ENCODE results near the gene CLMN. TPM values are rescaled to one million over a fixed set of nuclear protein-coding genes. Genes with fewer than 3 reads are reported as not detected.

CLMN gene
- total RNA-seq, 1 experiment from 2014 or later: 0.71 TPM

DNA sequence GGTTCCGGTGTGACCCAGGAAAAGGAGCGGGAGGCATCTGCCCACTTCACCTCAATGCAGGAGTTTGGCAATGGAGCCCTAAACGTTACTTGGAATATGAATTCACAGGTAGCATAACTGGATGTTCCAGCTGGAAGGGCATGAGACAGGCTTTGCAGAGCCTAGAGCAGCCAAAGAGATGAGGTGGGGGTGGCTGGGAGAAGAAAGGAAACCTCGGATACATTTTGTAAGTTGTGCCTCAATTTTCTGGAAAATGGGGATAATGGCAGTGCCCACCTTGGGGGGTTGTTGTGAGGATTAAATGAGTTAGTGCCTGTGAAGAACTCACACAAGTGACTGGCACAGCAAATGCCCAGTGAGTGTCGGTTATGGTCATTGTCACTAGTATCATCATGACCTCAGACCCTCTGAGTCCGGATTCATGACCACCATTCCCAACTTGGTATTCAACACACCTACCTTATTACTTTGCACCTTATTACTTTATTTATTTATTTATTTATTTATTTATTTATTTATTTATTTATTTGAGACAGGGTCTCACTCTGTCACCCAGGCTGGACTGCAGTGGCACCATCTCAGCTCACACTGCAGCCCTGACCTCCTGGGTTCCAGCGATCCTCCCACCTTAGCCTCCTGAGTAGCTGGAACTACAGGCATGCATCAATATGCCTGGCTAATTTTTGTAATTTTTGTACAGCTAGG is 56.0 kb downstream of the CLMN start:
- DNase-seq (ENCODE audit: low read depth): no peak

DNA sequence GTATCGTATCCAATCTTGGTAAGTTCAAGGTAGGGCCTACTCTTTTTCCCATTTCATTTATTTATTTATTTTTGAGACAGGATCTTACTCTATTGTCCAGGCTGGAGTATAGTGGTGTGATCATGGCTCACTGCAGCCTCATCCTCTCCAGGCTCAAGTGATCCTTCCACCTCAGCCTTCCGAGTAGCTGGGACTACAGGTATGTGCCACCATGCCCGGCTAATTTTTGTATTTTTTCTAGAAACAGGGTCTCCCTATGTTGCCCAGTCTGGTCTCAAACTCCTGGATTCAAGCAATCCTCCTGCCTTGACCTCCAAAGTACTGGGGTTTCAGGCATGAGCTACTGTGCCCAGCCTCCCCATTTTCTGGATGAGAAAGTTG is 57.2 kb downstream of the CLMN start:
- DNase-seq (ENCODE audit: low read depth): no peak

DNA sequence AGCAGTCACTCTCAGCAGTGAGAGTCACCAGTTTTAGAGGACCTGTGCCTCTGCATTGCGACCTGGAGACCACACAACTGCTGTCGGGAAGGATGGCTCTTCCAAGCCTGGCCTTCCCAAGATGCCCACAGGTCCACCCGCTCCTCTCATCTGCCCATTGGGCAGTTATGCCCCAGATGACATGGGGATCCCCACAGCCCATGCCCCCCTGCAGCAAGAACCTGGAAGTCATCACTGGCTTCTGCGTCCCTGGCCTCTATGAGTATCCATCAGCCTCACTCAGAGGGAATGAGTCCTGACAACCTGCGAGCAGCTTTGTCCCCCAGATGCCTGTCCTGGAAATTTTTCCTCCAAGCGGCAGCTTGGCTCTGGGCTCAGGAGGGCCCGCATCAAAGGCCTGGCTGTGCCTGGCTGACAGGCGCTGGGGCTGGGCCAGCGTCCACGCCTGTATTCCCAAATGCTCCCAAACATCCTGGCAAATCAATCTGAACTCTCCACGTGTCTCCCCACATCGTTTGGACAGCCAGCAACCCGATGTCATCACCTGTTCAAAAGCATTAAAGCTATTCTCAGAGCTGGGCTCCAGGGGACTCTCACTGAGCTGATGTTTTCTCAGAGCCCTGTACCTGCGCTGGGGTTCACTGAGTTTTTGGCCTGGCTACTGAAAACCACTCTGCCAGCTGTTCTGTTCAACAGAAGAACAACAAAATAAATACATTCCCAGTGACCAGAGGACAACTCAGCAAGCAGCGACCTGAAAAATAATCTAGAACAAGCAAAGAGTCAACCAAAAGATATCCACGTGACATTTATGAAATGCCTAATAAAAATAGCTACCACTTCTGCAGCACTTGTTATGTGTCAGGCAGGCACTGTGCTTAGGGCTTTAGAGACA is 57.8 kb downstream of the CLMN start:
- DNase-seq (ENCODE audit: low read depth): no peak

DNA sequence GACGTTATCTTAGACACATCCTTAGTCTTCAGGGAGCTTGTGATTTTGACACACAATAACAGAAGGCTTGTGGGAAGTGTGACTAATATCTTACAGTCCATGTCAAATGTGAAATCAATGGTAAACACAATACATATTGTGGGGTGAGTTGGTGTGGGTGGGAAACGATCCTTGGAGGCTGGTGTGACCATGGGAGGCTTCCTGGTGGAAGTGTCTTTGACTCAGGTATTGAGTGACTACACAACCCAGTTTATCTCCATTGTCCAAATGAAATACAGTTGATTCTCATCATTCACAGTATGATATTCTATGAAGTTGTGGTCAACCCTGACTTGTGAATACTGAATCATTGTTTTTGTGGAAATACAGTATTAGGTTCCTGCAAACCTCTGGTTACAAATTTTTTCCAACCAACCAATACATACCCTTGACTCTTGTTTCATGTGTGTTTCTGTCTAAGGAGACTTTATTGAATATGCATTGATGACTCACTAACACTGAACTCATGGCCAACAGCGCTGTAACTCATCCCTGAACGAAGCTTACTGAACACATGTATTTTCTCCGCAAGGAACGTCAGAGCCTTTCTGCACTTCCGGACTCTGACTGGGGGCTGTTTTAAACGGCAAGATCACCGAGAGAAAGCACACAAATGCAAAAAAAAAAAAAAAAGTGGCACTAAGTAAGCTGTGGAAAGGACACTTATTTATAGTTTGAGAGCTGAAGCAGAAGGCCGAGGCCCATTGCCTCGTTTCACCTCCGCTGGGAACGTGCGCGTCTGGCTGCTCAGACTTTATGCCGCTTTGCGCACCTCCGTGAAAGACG is 59.0 kb downstream of the CLMN start:
- peak; percentile 9 for DNase-seq (ENCODE audit: low read depth)

DNA sequence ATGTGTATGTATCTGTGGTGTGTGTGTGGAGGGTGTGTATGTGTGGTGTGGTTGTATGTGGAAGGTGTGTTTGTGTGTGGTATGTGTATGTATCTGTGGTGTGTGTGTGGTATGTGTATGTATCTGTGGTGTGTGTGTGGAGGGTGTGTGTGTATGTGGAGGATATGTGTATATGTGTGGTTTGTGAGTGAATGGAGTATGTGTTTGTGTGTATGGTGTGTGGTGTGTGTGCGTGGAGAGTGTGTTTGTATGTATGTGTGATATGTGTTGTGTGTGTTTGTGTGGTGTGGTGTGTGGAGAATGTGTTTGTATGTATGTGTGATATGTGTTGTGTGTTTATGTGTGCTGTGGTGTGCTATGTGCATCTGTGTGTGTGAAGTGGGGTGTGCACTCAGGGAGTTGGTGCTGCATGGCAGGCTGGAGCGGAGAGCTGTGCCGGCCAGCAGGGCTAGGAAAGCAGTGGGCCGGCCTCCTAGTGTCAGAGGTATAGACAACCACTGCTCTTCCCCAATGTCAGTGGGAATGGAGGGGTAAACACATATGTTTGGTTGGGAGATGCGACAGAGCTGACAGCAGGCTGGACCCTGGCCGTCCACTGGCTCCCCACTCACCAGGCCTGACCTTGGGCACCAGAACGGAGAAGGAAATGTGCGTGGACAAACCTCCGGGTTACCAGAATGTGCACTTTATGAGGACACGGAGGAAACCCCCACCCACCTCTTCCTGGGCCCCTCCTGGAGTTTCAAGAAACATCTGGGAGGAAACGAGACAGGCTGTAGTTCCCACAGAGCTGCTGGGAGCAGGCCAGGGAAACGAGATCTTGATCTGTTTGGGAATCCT is 60.7 kb downstream of the CLMN start:
- no peak for DNase-seq (ENCODE audit: low read depth)

DNA sequence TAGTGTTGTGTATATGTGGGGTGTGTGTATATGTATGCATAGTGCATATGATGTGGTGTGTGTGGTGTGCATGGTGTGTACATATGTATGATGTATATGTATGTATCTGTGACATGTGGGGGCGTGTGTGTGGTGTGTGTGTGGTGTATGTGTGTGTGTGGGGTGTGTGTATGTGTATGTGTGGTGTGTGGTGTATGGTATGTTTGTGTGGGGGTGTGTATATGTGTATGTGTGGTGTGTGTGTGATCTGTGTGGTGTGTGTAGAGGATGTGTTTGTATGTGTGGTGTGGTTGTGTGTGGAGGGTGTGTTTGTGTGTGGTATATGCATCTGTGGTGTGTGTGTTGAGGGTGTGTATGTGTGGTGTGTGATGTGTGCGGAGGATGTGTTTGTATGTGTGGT is 61.6 kb downstream of the CLMN start:
- DNase-seq (ENCODE audit: low read depth): no peak

DNA sequence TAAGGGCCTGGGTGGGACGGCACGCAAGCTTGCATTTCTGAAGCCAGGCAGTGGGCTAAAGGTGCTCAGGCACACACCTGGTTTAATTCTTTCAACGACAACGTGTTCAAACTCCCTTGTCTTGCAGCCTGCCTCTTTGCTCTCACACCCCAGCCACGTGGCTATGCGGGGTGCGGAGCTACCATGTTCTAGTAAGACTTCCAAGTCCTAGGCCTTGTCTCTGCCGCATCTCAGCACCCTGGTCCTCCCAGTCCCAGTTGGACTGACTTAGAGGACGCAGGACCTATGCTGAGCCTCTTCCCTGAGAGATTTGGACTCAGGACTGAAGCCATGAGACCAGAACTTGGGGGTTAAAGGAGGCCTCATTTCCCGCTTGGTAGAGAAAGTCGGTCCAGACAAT is 62.2 kb downstream of the CLMN start:
- no peak for DNase-seq (ENCODE audit: low read depth)

DNA sequence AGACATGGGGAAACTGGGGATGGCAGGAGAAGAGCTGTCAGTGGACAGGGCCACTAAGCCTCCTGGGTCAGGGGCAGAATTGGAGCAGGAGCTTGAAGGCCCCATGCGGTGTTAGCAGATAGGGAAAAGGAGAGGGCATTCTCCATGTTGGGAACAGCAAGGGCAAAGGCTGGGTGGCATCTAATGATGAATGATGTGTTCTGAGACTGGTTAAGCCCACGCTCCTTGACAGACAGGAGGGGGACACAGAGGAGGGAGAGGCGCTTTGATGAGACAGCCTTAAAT is 63.0 kb downstream of the CLMN start:
- no peak for DNase-seq (ENCODE audit: low read depth)

DNA sequence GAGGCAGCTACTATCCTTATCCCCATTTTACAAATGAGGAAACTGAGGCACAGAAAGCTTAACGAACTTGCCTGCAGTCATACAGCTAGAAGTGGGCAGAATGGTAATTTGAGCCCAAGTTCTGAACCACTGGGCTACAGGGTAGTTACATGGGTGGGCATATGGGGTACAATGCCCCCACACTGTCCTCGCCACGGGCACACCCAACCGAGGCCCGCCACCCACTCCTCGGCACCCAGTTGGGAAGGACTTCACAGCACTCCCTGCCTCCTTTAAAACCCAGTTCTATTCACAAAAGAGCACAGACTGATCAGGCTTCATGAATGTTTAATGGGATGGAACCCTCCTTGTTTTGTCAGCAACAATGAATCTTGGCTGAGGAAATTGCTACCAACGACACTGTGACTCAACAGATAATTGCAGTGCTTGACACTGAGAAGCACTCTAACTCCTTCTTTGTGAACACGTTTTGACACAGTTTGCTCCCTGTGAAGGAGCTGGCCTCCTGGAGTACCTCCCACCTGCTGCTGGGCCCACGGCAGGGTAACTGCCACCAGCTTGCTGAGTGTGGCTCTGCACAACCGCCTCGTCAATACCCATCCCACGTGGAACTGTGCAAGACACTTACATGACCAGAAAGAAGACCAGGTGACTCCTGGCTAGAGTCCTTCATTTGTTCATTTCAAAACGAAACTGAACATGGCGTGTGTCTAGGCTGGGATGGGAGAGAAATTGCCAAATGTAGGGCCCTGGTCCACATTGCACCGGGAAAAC is 63.5 kb downstream of the CLMN start:
- DNase-seq (ENCODE audit: low read depth): peak; percentile 22

DNA sequence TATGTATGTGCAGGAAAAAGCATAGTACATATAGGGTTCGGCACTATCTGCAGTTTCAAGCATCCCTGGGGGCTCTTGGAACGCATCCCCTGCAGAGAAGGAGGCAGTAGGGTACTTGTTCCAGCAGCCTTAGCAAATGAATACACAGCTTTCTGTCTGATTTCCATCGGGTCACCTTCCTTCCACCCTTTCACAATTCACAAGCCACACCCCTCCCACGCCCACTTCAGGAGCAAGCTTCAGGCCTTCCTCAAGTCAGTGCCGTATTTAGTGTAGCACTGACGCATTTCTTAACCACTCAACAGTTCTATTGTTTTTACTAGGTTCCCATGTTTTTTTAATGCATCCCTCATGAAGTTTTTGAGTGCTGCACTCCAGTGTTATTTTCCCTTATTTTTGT is 64.2 kb downstream of the CLMN start:
- DNase-seq (ENCODE audit: low read depth): peak; percentile 63

DNA sequence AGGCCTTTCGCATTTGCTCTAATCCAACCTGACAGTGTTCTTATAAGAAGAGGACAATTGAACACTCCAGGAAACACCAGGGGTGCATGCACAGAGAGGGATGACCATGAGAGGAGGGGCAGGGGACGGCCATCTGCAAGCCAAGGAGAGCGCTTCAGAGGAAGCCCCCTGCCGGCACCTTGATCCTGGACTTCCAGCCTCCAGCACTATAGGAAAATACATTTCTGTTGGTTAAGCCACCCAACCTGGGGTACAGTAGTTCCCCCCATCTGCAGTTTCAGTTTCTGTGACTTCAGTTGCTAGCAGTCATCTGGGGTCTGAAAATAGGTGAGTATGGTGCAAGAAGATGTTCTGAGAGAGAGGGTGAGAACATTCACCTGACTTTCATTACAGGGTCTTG is 64.7 kb downstream of the CLMN start:
- DNase-seq (ENCODE audit: low read depth): no peak

DNA sequence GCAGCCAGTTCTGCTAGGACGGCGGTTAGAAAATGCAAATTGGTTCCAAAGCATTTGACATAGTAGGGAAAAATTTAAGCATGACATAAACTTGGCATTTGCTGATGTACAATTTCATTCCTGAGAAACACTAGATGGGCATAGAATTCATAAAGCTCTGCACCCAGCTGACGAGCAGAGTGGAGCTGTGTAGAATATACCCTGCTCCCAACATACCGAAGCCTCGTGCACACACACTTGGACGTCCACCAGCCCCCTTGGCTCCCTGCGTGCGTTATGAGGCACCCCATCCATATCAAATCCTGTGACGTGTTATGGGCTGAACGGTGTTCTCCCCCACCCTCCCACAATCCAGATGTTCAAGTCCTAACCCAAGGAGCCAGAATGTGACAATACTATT is 65.4 kb downstream of the CLMN start:
- no peak for DNase-seq (ENCODE audit: low read depth)

DNA sequence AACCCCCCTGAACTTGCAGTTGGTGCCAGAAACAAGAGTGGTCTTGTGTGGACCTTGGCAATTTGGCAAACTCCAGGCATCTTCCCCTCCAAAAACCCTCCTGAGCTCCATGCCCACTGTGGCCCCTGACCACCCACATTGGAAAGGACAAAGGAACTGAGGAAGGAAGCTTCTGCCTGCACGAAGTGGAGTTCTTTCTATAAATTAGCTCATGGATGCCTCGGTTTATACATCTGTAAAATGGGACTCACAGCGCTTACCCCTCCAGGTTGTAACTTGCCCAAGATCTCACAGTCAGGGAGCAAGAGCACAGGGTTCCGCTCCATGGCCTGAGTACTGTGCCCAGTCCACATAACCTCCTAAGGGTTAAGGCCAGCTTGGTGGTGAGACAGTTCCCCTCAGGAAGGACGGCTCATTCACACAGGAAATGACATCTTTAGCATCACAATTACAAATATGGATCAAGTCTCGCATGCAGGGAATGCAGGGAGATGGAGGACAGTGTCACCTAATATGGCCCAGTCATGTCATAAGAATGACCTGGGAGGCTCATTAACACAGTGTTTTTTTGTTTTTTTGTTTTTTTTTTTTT is 66.6 kb downstream of the CLMN start:
- no peak for DNase-seq (ENCODE audit: low read depth)

DNA sequence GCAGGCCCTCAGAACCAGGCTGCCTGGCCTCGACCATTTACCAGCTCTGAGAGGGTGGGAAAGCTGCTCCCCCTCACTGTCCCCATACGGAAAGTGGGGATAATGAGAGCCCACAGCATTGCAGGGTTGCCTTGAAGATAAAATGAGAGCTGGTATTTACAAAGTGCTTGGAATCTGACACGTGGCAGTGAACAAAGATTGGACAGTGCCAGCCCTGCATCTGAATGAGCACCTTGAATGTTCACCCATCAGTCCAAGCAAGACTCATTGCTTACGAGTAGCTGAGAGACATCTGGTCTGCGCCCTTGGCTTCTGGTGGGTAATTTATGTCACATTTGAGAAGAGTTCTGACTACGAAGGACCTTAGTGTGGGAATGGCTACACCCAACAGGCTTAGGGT is 67.5 kb downstream of the CLMN start:
- no peak for DNase-seq (ENCODE audit: low read depth)

DNA sequence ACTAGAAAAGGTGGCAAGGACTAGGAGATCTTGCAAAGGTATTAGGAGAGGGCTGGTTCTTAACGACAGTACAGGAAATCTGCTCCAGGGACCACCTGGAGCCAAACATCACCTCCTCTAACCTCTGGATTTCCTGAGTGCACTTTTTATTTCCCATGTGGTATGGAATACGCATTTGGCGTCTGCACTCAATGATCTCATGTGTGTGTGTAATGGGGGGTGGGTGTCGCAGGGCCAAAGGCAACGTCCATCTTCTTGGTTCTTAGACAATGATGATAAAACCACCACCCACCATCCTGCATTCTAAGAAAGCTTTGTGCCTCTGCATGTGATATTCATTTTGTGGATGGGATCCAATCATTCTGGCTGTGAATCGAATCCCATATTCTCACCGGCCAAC is 68.8 kb downstream of the CLMN start:
- no peak for DNase-seq (ENCODE audit: low read depth)

DNA sequence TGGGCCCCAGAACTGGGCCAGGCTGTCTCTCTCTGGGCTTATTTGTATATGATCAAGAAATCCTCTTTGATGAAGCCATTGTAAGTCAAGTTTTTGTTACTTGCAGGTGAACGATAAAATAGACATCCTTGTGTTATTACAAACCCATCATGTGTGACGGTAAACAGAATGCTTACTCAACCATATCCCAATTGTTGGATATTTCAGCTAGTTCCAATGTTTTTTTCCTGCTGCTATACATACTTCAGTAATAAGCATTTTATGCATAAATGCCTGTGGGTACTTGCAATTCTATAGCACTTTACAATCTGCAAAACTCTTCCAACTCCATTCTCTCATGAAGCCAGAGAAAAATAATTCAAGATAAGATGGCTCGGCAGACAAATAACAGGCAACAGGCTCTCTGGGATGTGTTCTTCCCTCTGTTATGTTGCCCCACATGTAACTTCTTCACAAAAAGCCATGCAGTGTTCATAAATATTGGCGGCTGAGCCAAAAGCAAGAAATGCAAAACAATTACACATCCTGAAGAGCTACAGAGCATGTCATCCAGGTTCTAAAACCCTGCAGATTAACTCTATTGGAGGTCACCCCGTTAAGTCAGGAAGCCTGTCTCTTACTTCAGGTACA is 69.5 kb downstream of the CLMN start:
- DNase-seq (ENCODE audit: low read depth): no peak

DNA sequence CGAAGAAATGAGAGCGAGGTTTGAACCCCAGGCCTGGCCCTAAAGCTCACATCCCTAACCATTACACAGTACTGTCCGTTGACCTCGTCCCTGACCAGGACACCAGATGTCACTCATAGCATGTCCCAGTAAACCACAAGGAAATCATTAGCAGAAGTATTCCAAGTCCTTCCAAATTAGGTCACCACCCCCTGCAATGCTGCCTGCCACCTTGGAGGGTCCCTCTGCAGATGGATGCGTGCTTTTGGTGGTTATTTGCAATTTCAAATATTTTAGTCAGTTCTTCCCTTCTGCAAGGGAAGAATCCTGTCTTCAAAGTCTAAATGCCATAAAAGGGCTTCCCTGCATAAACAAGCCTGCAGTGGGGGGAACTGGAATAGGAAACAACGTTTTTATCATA is 71.3 kb downstream of the CLMN start:
- DNase-seq (ENCODE audit: low read depth): no peak

DNA sequence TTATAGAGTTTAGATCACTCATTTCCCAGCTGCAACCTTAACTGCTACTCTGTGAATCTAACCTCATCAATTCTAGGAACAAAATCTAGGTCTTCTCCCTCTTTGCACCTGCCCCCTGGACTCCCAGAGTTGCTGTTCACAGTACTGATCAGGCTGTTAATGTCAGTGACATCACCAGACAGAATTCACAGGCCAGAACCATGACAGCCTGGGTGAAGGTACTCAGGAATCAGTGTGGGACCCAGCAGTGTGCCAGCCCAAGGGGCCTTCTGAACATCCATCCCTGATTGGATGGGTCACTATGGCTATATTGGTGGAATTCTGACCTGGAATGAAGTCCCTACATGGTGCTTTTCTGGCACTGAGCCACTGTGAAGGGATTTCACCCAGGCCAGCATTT is 72.8 kb downstream of the CLMN start:
- no peak for DNase-seq (ENCODE audit: low read depth)

DNA sequence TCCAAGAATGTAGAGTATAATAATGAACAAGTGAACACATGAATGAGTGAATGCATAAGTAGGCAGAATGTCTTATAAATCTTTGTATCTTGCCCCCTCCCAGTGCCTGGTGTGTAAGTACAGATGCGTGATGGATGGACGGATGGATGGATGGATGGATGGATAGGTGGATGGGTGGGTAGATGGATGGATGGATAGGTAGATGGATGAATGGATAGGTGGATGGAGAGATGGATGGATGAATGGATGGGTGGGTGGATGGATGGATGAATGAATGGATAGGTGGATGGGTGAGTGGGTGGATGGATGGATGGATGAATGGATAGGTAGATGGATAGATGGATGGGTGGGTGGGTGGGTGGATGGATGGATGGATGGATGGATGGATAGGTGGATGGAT is 74.4 kb downstream of the CLMN start:
- no peak for DNase-seq (ENCODE audit: low read depth)

DNA sequence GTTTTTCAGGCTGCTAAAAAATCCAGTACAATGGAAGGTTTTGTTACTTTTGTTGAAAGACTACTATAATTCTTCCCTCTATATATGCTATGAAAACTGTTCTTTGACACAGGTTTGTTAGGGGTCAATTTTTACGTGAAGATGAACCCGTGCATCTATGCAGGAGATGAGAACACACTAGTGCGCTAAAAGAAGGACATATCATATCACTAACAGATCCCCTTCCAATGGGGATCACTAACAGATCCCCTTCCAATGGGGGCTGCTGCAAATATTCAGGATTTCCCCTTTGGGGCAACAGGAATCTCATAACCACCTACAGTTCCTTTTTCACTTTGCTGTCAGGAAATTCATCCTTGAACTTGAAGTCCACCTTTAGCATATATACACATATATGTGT is 75.1 kb downstream of the CLMN start:
- no peak for DNase-seq (ENCODE audit: low read depth)

Data from M059J (cell line).